Fibroblast of mammary gland (primary cell): Measurements from ENCODE around the gene CRNN.

Experiments
- DNase-seq: peaks from one replicate; pipeline ENCODE4 v3.0.0-alpha.2; 2010; ENCODE audit warnings: low read depth
- H3K4me3 ChIP-seq: 2 replicates; pipeline ENCODE4 v1.5.1; 2011; ENCODE audit warnings: low read depth, mild to moderate bottlenecking, low read length, moderate library complexity; ENCODE audit not compliant: control insufficient read depth
- CTCF ChIP-seq: conservative IDR thresholded peaks from 2 replicates; pipeline ENCODE4 v1.5.1; 2011; ENCODE audit warnings: low read depth, low read length, inconsistent platforms; ENCODE audit not compliant: control insufficient read depth, insufficient read depth

The CRNN gene

GRCh38 chr1:152386940-152387339, 27.1 kb downstream of the CRNN start:
- H3K4me3 ChIP-seq: no peak overlapping the region
- no peak for TF ChIP-seq CTCF
- DNase-seq: peak; percentile 15

GRCh38 chr1:152380932-152381331, 33.1 kb downstream of the CRNN start:
- no peak for TF ChIP-seq CTCF
- no peak overlapping the region for H3K4me3 ChIP-seq
- DNase-seq: no peak

GRCh38 chr1:152374451-152374850, 39.6 kb downstream of the CRNN start:
- H3K4me3 ChIP-seq: no peak overlapping the region
- TF ChIP-seq CTCF: no peak
- DNase-seq: no peak

GRCh38 chr1:152372672-152373071, 41.4 kb downstream of the CRNN start:
- TF ChIP-seq CTCF: no peak
- no peak overlapping the region for H3K4me3 ChIP-seq

GRCh38 chr1:152367436-152367835, 46.6 kb downstream of the CRNN start:
- no peak overlapping the region for H3K4me3 ChIP-seq
- DNase-seq: no peak
- TF ChIP-seq CTCF: no peak

More at GRCh38 chr1:152372672-152373071, 41.4 kb downstream of the CRNN start:
- DNase-seq: no peak

- no peak within 1 kb of the TSS for H3K4me3 ChIP-seq
- no peak for DNase-seq
- no peak for TF ChIP-seq CTCF
These were observed 54.2 kb downstream of the CRNN start, which contains the start of gene FLG2 for GRCh38 chr1:152359906-152360305. TSS of gene FLG2 (minus strand) at chr1:152360006. CDS start at chr1:152358884, 1,122 bp downstream.
